Smooth muscle cell (in vitro differentiated cells): ENCODE results near the gene ZBTB20. TPM values are rescaled to one million over a fixed set of nuclear protein-coding genes. Genes with fewer than 3 reads are reported as not detected.

ENCODE experiments used
- DNase-seq: peaks from one replicate; lab custom pipeline; 2025; ENCODE audit not compliant: unreplicated experiment; lab: John Stamatoyannopoulos, UW
- H2AFZ ChIP-seq: fragments of 200-600 bp; sonication (generic); 2 replicates; pipeline ENCODE4 v1.6.0; 2016; ENCODE audit warnings: antibody characterized with exemption, low read depth, mild to moderate bottlenecking
- H3F3A ChIP-seq: fragments of 200-600 bp; sonication (generic); 2 replicates; pipeline ENCODE4 v1.6.0; 2017; ENCODE audit warnings: antibody characterized with exemption, low read depth
- H3K27ac ChIP-seq: fragments of 200-600 bp; sonication (generic); 2 replicates; pipeline ENCODE4 v1.5.1; 2016; ENCODE audit warnings: low read depth, mild to moderate bottlenecking
- H3K27me3 ChIP-seq: fragments of 200-600 bp; sonication (generic); 2 replicates; pipeline ENCODE4 v1.6.1; 2016; ENCODE audit warnings: low read depth, mild to moderate bottlenecking
- H3K36me3 ChIP-seq: fragments of 200-600 bp; sonication (generic); 2 replicates; pipeline ENCODE4 v1.5.1; 2016; ENCODE audit warnings: low read depth
- H3K4me1 ChIP-seq: fragments of 200-600 bp; sonication (generic); 2 replicates; pipeline ENCODE4 v1.5.1; 2016; ENCODE audit warnings: low read depth
- H3K4me2 ChIP-seq: fragments of 200-600 bp; sonication (generic); 2 replicates; pipeline ENCODE4 v1.6.0; 2016; ENCODE audit warnings: mild to moderate bottlenecking
- H3K4me3 ChIP-seq: fragments of 200-600 bp; sonication (generic); 2 replicates; pipeline ENCODE4 v1.5.1; 2016; ENCODE audit warnings: mild to moderate bottlenecking
- H3K79me2 ChIP-seq: fragments of 200-600 bp; sonication (generic); 2 replicates; pipeline ENCODE4 v1.6.0; 2016; ENCODE audit warnings: low read depth, mild to moderate bottlenecking
- H3K9ac ChIP-seq: fragments of 200-600 bp; sonication (generic); 2 replicates; pipeline ENCODE4 v1.6.0; 2016; ENCODE audit warnings: low read depth
- H3K9me3 ChIP-seq: fragments of 200-600 bp; sonication (generic); replicated peaks from 2 replicates; pipeline ENCODE4 v1.5.1; 2016; ENCODE audit warnings: low read depth
- H4K20me1 ChIP-seq: fragments of 200-600 bp; sonication (generic); 2 replicates; pipeline ENCODE4 v1.6.0; 2016; ENCODE audit warnings: low read depth
- WGBS: methylation state at CpG from one replicate; pipeline ENCODE4 v1.1.7; 2016; ENCODE audit warnings: low lambda C conversion rate; 5-methylcytosine and 5-hydroxymethylcytosine counted together
- polyA plus RNA-seq: library from polyadenylated mRNA; unstranded; fragments of >200 nt; fragmentation: Nextera tagmentation; extraction: Ambion mirVana; gene quantifications from 2 replicates; pipeline ENCODE4 v1.2.1, GENCODE V29; 2016
- total RNA-seq: library from RNA; depleted of rRNA; stranded (reverse); fragments of >200 nt; gene quantifications from 2 replicates; pipeline ENCODE4 v1.2.3, GENCODE V29; 2014
- TF ChIP-seq, protein P1 (sequence below): fragments of 200-600 bp; sonication (generic); IDR thresholded peaks from 2 replicates; pipeline ENCODE4 v1.5.1; 2017; ENCODE audit warnings: borderline replicate concordance, mild to moderate bottlenecking, antibody characterized with exemption; ENCODE audit not compliant: insufficient read depth, poor library complexity, severe bottlenecking

ZBTB20 gene
- total and polyA plus RNA-seq, 2 experiments from 2014 or later: 4.9 to 6.8 TPM

DNA sequence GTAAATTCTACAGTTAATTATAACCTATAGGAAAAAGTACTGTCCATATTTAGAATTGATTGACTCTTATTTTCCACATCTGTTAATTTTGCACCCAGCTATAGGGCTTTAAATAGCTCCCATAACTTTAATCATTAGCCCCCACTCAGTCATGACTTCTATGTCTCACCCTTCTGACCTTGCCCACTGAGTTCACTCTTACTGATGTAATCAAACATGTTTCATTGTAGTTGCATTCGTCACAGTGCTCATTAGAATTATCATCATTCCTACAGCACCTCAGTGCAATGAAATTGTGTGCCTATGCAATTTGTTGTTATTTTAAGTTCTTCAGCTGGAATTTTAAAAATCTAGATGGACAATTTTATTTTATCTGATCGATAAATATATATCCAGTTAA lies 701.9 kb downstream of the ZBTB20 start:
- Histone ChIP-seq H3K36me3 (no peaks in the 10 kb centered on the region), H3F3A (no peaks in the 10 kb centered on the region), H2AFZ (no peak overlapping the region), H3K9me3 (no peaks in the 10 kb centered on the region), H3K4me1 (no peaks in the 10 kb centered on the region), H4K20me1 (peaks cover 13% of the 10 kb centered on the region), H3K27ac (no peak overlapping the region), H3K4me2 (no peak overlapping the region), H3K27me3 (no peaks in the 10 kb centered on the region), H3K4me3 (no peak overlapping the region), H3K9ac (no peak overlapping the region), H3K79me2 (no peaks in the 10 kb centered on the region)
- 83% methylated on average over 2 of the region's 2 CpGs for whole genome bisulfite sequencing
- TF ChIP-seq, protein P1, sequence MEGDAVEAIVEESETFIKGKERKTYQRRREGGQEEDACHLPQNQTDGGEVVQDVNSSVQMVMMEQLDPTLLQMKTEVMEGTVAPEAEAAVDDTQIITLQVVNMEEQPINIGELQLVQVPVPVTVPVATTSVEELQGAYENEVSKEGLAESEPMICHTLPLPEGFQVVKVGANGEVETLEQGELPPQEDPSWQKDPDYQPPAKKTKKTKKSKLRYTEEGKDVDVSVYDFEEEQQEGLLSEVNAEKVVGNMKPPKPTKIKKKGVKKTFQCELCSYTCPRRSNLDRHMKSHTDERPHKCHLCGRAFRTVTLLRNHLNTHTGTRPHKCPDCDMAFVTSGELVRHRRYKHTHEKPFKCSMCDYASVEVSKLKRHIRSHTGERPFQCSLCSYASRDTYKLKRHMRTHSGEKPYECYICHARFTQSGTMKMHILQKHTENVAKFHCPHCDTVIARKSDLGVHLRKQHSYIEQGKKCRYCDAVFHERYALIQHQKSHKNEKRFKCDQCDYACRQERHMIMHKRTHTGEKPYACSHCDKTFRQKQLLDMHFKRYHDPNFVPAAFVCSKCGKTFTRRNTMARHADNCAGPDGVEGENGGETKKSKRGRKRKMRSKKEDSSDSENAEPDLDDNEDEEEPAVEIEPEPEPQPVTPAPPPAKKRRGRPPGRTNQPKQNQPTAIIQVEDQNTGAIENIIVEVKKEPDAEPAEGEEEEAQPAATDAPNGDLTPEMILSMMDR: no peak
- no peak for DNase-seq

DNA sequence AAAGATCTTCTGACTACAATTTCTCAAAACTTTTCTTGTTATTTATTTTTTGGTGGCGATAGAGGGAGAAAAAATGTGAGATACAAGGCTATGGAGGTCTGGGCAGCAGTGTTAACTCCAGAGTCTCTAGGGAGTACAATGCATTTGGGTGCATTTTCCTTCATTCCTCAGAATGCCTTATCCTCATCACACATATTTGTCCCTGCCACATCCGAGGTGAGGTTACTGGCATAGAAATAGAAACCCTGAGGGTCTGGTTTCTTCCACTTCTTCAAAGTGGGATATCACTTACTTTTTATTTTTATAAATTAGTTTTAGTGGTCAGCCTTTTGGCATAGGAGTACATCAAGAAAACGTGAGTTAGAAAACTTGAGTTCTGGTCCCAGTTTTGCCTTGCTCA lies 702.9 kb downstream of the ZBTB20 start:
- Histone ChIP-seq H3F3A (no peaks in the 10 kb centered on the region), H3K9ac (no peak overlapping the region), H3K27ac (no peak overlapping the region), H3K9me3 (no peaks in the 10 kb centered on the region), H3K36me3 (no peaks in the 10 kb centered on the region), H3K27me3 (no peaks in the 10 kb centered on the region), H3K79me2 (no peaks in the 10 kb centered on the region), H4K20me1 (peaks cover 13% of the 10 kb centered on the region), H2AFZ (no peak overlapping the region), H3K4me3 (no peak overlapping the region), H3K4me2 (no peak overlapping the region), H3K4me1 (no peaks in the 10 kb centered on the region)
- TF ChIP-seq, protein P1: no peak
- 85% methylated on average over 3 of the region's 3 CpGs for WGBS
- no peak for DNase-seq

DNA sequence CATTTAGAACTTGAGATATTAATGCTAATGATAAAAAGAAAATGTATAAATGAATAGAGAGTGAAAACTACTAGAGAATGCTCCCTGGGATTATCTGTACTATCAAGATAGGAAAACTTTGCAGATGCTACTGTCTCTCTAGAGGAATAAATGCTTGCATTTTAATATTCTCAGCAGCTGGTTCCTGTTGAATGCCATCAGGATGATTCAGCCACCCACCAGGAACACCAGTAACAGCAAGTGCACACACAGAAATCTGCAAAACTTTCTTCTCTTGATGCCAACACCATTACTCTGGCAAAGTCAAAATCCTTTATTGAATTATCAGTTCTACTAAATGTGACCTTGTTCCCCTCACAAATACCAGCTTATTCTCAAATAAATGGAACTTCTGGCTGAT lies 704.8 kb downstream of the ZBTB20 start:
- Histone ChIP-seq H4K20me1 (peaks cover 14% of the 10 kb centered on the region), H3K4me1 (no peaks in the 10 kb centered on the region), H3K36me3 (no peaks in the 10 kb centered on the region), H3K9me3 (no peaks in the 10 kb centered on the region), H2AFZ (no peak overlapping the region), H3K9ac (no peak overlapping the region), H3K27me3 (no peaks in the 10 kb centered on the region), H3K4me2 (no peak overlapping the region), H3F3A (no peaks in the 10 kb centered on the region), H3K4me3 (no peak overlapping the region), H3K79me2 (no peaks in the 10 kb centered on the region), H3K27ac (no peak overlapping the region)
- no peak for DNase-seq
- TF ChIP-seq, protein P1: no peak

DNA sequence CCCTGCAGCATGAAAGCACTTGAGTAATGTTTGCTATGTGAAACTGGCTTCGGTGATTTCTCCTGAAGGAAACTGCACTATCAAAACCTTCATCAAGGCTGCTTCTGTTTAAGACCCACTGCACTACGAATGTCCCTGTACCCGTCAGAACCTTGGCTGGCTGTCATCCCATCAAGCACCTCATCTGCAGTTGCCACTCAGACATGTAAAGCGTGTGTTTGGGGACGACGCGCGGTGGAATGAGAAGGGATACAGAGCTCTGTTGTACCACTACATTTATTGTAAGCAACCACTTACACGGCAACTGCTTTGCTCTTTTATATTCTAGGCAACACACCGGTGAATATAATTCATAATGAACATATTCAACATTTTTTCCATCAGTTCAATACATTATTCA lies 705.7 kb downstream of the ZBTB20 start:
- H3K36me3 ChIP-seq: no peaks in the 10 kb centered on the region
- DNase-seq: no peak
- no peaks in the 10 kb centered on the region for H3K4me1 ChIP-seq
- H4K20me1 ChIP-seq: peaks cover 14% of the 10 kb centered on the region
- no peaks in the 10 kb centered on the region for H3K79me2 ChIP-seq
- 92% methylated on average over 10 of the region's 10 CpGs for WGBS
- H3K9me3 ChIP-seq: no peaks in the 10 kb centered on the region
- TF ChIP-seq, protein P1: no peak
- no peak overlapping the region for H3K27ac ChIP-seq
- H3K4me2 ChIP-seq: no peak overlapping the region
- no peaks in the 10 kb centered on the region for H3K27me3 ChIP-seq
- no peak overlapping the region for H3K9ac ChIP-seq
- H3F3A ChIP-seq: no peaks in the 10 kb centered on the region
- no peak overlapping the region for H2AFZ ChIP-seq
- no peak overlapping the region for H3K4me3 ChIP-seq
